NCI-H1930 (cell line): ENCODE results near the gene HBQ1.
"Not testable (repeated sequence)": the region's sequence is repeated elsewhere in the genome, so short reads cannot be mapped to it uniquely, and the experiment has no call there.

ENCODE experiments used
- DNase-seq, 2 experiments: peaks; one replicate each; lab custom pipeline; 2025; lab: John Stamatoyannopoulos, UW

HBQ1 gene

GRCh38 chr16:180101-180675 lies at the start of gene HBQ1:
Gene HBQ1 (plus strand): TSS chr16:180459. CDS start chr16:180487, 28 bp downstream.
- peak; percentile 75 to 89 for DNase-seq

- no peak for DNase-seq
Observed at GRCh38 chr16:130533-131173, 49.6 kb upstream of the HBQ1 start.

DNA sequence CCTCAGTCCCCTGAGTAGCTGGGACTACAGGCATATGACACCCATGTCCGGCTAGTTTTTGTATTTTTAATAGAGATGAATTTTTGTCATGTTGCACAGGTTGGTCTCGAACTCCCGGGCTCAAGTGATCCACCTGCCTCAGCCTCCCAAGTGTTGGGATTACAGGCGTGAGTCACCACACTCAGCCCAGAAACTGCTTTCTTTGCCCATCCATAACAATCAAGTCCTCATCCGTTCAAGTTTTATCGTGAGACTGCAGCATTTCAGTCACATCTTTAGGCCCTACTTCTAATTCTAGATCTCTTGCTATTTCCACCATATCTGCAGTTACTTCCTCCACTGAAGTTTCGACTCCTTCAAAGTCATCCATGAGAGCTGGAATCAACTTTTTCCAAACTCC lies 48.1 kb upstream of the HBQ1 start:
- no peak for DNase-seq

DNA sequence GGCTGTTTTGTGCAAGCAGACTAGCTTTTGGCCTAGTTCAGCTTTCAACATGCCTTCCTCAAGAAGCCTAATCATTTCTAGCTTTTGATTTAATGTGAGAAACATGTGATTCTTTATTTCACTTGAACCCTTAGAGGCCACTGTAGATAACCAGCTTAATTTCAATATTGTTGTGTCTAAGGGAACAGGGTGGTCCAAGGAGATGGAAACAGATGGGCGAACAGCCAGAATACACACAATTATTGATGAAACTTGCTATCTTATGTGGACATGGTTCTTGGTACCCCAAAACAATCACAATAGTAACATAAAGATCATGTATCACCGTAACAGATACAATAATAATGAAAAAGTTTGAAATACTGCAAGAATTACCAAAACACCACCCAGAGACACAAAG lies 46.5 kb upstream of the HBQ1 start:
- no peak for DNase-seq

GRCh38 chr16:138049-138417 lies 42.2 kb upstream of the HBQ1 start:
- DNase-seq = no peak

- DNase-seq = no peak
Observed at GRCh38 chr16:140175-140857, 39.9 kb upstream of the HBQ1 start.

DNA sequence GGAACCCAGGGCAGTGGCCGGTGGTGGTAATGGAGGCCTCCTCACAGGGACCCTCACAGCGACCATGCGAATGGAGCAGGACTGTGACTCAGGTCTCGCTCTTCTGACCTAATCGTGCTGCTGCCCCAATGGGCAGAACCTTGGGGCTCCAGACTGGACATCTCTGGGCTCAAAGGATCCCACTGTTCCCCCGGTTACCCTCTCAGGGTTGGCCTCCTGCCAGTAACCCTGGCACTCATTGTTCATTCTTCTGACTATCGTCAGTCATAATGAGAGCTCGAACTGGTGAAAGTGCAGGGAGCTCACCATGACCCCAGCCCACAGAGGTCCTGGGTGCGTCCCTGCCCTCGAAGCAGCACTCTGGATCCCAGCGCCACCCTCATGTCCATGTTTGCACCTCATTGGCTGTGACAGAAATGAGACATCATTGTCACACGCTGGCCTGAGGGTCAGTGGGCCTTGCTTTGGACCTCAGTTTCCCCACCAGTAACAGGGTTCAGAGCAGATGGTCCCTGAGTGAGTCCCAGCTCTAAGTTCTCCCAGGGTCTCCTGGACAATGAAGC lies 37.8 kb upstream of the HBQ1 start:
- DNase-seq = no peak

DNA sequence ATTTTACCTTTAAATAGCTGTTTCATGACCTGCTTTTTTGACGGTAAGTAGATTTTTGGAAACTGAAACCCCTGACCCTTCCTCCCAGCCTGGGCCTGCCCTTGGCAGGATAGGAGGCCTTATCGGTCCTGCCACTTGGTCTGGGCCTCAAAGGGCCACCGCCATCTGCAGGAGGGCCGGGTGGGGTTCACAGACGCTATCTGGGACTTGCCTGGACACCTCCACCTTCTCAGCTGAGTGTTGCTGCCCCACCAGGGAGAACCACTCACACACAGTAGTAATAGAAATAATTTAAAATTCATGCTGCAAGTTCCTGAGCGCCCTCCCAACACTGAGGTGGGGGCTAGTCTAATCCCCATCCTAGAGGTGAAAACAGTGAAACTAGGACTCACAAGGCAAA lies 37.2 kb upstream of the HBQ1 start:
- DNase-seq = no peak

- DNase-seq = no peak
Observed at GRCh38 chr16:143456-143855, 36.8 kb upstream of the HBQ1 start.

GRCh38 chr16:144797-145252 lies 35.4 kb upstream of the HBQ1 start:
- no peak for DNase-seq

GRCh38 chr16:146646-147045 lies 33.6 kb upstream of the HBQ1 start:
- DNase-seq = no peak

- no peak for DNase-seq
Observed at GRCh38 chr16:149024-149660, 31.1 kb upstream of the HBQ1 start.

DNA sequence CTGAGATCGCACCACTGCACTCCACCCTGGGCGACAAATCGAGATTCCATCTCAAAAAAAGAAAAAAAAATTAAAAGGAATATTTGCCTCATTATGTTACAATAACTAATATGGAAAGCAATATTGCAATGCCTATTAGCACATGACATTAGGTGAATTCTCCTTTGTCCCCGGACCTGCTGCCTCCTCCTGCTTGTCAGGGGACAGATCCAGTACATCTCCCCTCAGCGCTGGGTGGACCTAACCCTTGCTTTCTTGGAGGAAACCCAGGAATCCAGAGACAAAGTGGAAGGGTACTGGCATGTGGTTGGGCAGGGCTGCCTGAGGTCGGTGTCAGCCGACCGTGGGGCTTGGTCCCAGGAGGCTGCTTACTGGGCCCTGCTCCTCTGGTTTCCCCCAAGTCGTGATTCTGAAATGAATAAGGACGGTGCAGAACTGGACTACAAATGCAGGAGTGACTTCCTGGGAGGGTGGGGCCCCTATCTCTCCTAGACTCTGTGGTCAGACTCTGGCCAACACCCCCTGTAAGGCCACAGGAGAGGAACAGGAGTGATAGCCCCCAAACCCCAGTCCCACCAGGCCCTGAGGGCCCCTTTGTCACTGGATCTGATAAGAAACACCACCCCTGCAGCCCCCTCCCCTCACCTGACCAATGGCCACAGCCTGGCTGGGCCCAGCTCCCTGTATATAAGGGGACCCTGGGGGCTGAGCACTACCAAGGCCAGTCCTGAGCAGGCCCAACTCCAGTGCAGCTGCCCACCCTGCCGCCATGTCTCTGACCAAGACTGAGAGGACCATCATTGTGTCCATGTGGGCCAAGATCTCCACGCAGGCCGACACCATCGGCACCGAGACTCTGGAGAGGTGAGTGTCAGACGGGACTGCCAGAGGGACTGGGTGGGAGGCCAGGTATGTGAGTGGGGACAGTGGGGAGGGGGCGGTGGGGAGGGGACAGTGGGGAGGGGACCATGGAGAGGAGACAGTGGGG lies 27.8 kb upstream of the HBQ1 start, which contains the start of gene HBZ:
HBZ (plus strand) TSS at position 504 of the 988 bp plus-strand sequence; CDS start at position 770, 266 bp downstream.
- no peak for DNase-seq

DNA sequence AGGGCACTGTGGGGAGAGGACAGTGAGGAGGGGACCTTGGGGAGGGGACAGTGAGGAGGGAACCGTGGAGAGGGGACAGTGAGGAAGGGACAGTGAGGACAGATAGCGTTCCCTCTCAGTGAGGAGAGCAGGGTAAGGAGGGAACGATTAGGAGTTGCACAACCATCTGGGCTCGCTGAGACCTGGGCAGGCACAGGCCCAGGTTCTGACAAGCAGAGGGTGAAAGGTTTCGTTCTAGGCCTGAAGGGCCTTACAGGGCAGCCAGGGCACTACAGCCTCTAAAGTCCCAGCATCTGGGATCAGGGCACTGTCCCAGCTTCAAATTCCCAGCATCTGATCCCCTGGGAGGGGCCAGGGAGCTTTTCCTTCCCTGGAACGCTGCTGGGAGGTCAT lies 27.1 kb upstream of the HBQ1 start:
- DNase-seq = not testable (repeated sequence)

- not testable (repeated sequence) for DNase-seq
Observed at GRCh38 chr16:153550-154216, 26.6 kb upstream of the HBQ1 start.

GRCh38 chr16:154217-155030 lies 25.8 kb upstream of the HBQ1 start:
- peak; percentile 48 to 51 for DNase-seq

- DNase-seq = no peak
Observed at GRCh38 chr16:155031-155398, 25.2 kb upstream of the HBQ1 start.

DNA sequence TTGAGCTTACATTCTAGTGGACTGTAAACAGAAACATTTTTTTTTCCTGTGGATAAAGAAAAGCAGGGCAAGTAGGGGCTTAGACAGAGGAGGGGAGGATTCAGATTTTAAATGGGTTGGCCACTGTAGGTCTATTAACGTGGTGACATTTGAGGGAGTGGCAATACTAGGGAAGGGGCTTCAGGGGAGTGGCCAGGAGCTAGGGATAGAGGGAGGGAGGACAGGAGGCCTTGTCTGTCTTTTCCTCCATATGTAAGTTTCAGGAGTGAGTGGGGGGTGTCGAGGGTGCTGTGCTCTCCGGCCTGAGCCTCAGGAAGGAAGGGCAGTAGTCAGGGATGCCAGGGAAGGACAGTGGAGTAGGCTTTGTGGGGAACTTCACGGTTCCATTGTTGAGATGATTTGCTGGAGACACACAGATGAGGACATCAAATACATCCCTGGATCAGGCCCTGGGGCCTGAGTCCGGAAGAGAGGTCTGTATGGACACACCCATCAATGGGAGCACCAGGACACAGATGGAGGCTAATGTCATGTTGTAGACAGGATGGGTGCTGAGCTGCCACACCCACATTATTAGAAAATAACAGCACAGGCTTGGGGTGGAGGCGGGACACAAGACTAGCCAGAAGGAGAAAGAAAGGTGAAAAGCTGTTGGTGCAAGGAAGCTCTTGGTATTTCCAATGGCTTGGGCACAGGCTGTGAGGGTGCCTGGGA lies 21.0 kb upstream of the HBQ1 start:
- DNase-seq = no peak

DNA sequence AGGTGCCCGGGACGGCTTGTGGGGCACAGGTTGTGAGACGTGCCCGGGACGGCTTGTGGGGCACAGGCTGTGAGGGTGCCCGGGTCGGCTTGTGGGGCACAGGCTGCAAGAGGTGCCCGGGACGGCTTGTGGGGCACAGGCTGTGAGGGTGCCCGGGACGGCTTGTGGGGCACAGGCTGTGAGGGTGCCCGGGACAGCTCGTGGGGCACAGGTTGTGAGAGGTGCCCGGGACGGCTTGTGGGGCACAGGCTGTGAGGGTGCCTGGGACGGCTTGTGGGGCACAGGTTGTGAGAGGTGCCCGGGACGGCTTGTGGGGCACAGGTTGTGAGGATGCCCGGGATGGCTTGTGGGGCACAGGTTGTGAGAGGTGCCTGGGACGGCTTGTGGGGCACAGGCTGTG lies 20.0 kb upstream of the HBQ1 start:
- DNase-seq = not testable (repeated sequence)
